Measurements from ENCODE around the gene MIOX.
A peak's percentile ranks its signal among the peaks of the same experiment; 100 is the strongest.

MIOX gene

GRCh38 chr22:50490531-50491308 lies 4.1 kb downstream of the MIOX start:
- DNase-seq (ENCODE audit: low read depth), result no peak

- DNase-seq (ENCODE audit: low read depth), result no peak
Measured at GRCh38 chr22:50497093-50497492, 10.4 kb downstream of the MIOX start.

GRCh38 chr22:50498322-50498890 lies 11.7 kb downstream of the MIOX start:
- DNase-seq (ENCODE audit: low read depth), result peak; percentile 57

- DNase-seq (ENCODE audit: low read depth), result no peak
Measured at GRCh38 chr22:50500452-50500851, 13.8 kb downstream of the MIOX start.

- DNase-seq (ENCODE audit: low read depth), result no peak
Measured at GRCh38 chr22:50502096-50502495, 15.4 kb downstream of the MIOX start.

GRCh38 chr22:50502628-50503474 lies 16.2 kb downstream of the MIOX start:
- no peak for DNase-seq (ENCODE audit: low read depth)

- DNase-seq (ENCODE audit: low read depth), result no peak
Measured at GRCh38 chr22:50503475-50504145, 17.0 kb downstream of the MIOX start.

- no peak for DNase-seq (ENCODE audit: low read depth)
Measured at GRCh38 chr22:50504369-50505211, 17.9 kb downstream of the MIOX start.

GRCh38 chr22:50505276-50505775 lies 18.7 kb downstream of the MIOX start:
- DNase-seq (ENCODE audit: low read depth), result no peak

GRCh38 chr22:50505776-50506610 lies 19.3 kb downstream of the MIOX start:
- no peak for DNase-seq (ENCODE audit: low read depth)

GRCh38 chr22:50506611-50507420 lies 20.2 kb downstream of the MIOX start:
- no peak for DNase-seq (ENCODE audit: low read depth)

- DNase-seq (ENCODE audit: low read depth), result peak; percentile 90
Measured at GRCh38 chr22:50507421-50507990, 20.8 kb downstream of the MIOX start, which contains the start of gene LMF2. TSS of gene LMF2 (minus strand) at chr22:50507702. CDS start at chr22:50507675, 27 bp downstream.

GRCh38 chr22:50507991-50508884 lies 21.6 kb downstream of the MIOX start, which contains the start of gene NCAPH2:
TSS of gene NCAPH2 (plus strand) at chr22:50508224. CDS start at chr22:50508338, 114 bp downstream.
- DNase-seq (ENCODE audit: low read depth), result peak; percentile 97

GRCh38 chr22:50508897-50509296 lies 22.2 kb downstream of the MIOX start:
- no peak for DNase-seq (ENCODE audit: low read depth)

GRCh38 chr22:50513175-50513574 lies 26.5 kb downstream of the MIOX start:
- DNase-seq (ENCODE audit: low read depth), result no peak

- no peak for DNase-seq (ENCODE audit: low read depth)
Measured at GRCh38 chr22:50516068-50516467, 29.4 kb downstream of the MIOX start.

- no peak for DNase-seq (ENCODE audit: low read depth)
Measured at GRCh38 chr22:50516891-50517290, 30.2 kb downstream of the MIOX start.
